ENCODE data around the gene GRID1. TPM values are rescaled to one million over a fixed set of nuclear protein-coding genes. Genes with fewer than 3 reads are reported as not detected.

Gene GRID1
- total RNA-seq, 1 donor from 2014 or later, result 0.75 TPM

GRCh38 chr10:85604884-85605283 lies 761.7 kb downstream of the GRID1 start:
- no peak for FAIRE-seq
- Mint-ChIP-seq H3K27ac (ENCODE audit: unreplicated experiment) (no peak overlapping the region), H3K27me3 (ENCODE audit: low read depth, unreplicated experiment) (no peaks in the 10 kb centered on the region), H3K4me1 (ENCODE audit: low read depth, unreplicated experiment) (peaks cover 2% of the 10 kb centered on the region), H3K36me3 (ENCODE audit: low read depth, unreplicated experiment) (no peaks in the 10 kb centered on the region), H3K9me3 (ENCODE audit: unreplicated experiment) (peaks cover 7% of the 10 kb centered on the region), H3K4me3 (ENCODE audit: unreplicated experiment) (no peak overlapping the region)
- H3K4me3 ChIP-seq (ENCODE audit: insufficient read depth, low read depth, low read length), result no peak overlapping the region
- H3K9ac ChIP-seq (ENCODE audit: low read length), result no peak overlapping the region
- H3K27ac ChIP-seq (ENCODE audit: low read depth, low read length), result no peak overlapping the region
- H2AFZ ChIP-seq (ENCODE audit: low read depth, low read length), result no peak overlapping the region
- no peaks in the 10 kb centered on the region for H3K36me3 ChIP-seq (ENCODE audit: insufficient read depth, low read length)
- TF ChIP-seq EZH2 (IDR thresholded peaks at IDR 0.05; ENCODE audit: insufficient read depth, low read length) (no peak), CTCF (IDR thresholded peaks at IDR 0.05; ENCODE audit: insufficient read depth, low read depth, low read length) (no peak)
- H3K4me1 ChIP-seq (ENCODE audit: insufficient read depth, low read length), result no peaks in the 10 kb centered on the region
- peaks cover 4% of the 10 kb centered on the region for H3K9me3 ChIP-seq (ENCODE audit: insufficient read depth, low read depth, low read length)
- no peaks in the 10 kb centered on the region for H4K20me1 ChIP-seq (ENCODE audit: insufficient read depth, low read length)
- no peak for DNase-seq (ENCODE audit: low read depth)
- H3K4me2 ChIP-seq (ENCODE audit: low read length), result no peak overlapping the region
- H3K27me3 ChIP-seq (ENCODE audit: insufficient read depth, low read length), result no peaks in the 10 kb centered on the region
- no peaks in the 10 kb centered on the region for H3K79me2 ChIP-seq (ENCODE audit: insufficient read depth, low read length)

GRCh38 chr10:85604136-85604725 lies 762.4 kb downstream of the GRID1 start:
- Histone ChIP-seq H3K27me3 (ENCODE audit: insufficient read depth, low read length) (no peaks in the 10 kb centered on the region), H4K20me1 (ENCODE audit: insufficient read depth, low read length) (no peaks in the 10 kb centered on the region), H3K4me3 (ENCODE audit: insufficient read depth, low read depth, low read length) (no peak overlapping the region), H3K36me3 (ENCODE audit: insufficient read depth, low read length) (no peaks in the 10 kb centered on the region), H3K79me2 (ENCODE audit: insufficient read depth, low read length) (no peaks in the 10 kb centered on the region), H3K4me2 (ENCODE audit: low read length) (no peak overlapping the region), H3K4me1 (ENCODE audit: insufficient read depth, low read length) (no peaks in the 10 kb centered on the region), H2AFZ (ENCODE audit: low read depth, low read length) (no peak overlapping the region), H3K9ac (ENCODE audit: low read length) (no peak overlapping the region), H3K27ac (ENCODE audit: low read depth, low read length) (no peak overlapping the region), H3K9me3 (ENCODE audit: insufficient read depth, low read depth, low read length) (peaks cover 4% of the 10 kb centered on the region)
- TF ChIP-seq EZH2 (IDR thresholded peaks at IDR 0.05; ENCODE audit: insufficient read depth, low read length), result no peak
- no peak for TF ChIP-seq CTCF (IDR thresholded peaks at IDR 0.05; ENCODE audit: insufficient read depth, low read depth, low read length)
- H3K4me3 Mint-ChIP-seq (ENCODE audit: unreplicated experiment), result no peak overlapping the region
- peaks cover 7% of the 10 kb centered on the region for H3K9me3 Mint-ChIP-seq (ENCODE audit: unreplicated experiment)
- no peaks in the 10 kb centered on the region for H3K4me1 Mint-ChIP-seq (ENCODE audit: low read depth, unreplicated experiment)
- FAIRE-seq, result no peak
- H3K36me3 Mint-ChIP-seq (ENCODE audit: low read depth, unreplicated experiment), result no peaks in the 10 kb centered on the region
- H3K27ac Mint-ChIP-seq (ENCODE audit: unreplicated experiment), result no peak overlapping the region
- H3K27me3 Mint-ChIP-seq (ENCODE audit: low read depth, unreplicated experiment), result no peaks in the 10 kb centered on the region
- DNase-seq (ENCODE audit: low read depth), result no peak

GRCh38 chr10:85603151-85603940 lies 763.2 kb downstream of the GRID1 start:
- FAIRE-seq (no peak), DNase-seq (ENCODE audit: low read depth) (no peak)
- no peak overlapping the region for H3K27ac Mint-ChIP-seq (ENCODE audit: unreplicated experiment)
- no peak overlapping the region for H3K27ac ChIP-seq (ENCODE audit: low read depth, low read length)
- H3K9me3 Mint-ChIP-seq (ENCODE audit: unreplicated experiment), result peaks cover 5% of the 10 kb centered on the region
- H3K9ac ChIP-seq (ENCODE audit: low read length), result no peak overlapping the region
- H3K4me1 ChIP-seq (ENCODE audit: insufficient read depth, low read length), result no peaks in the 10 kb centered on the region
- H3K4me3 Mint-ChIP-seq (ENCODE audit: unreplicated experiment), result no peak overlapping the region
- H3K4me3 ChIP-seq (ENCODE audit: insufficient read depth, low read depth, low read length), result no peak overlapping the region
- no peaks in the 10 kb centered on the region for H3K36me3 ChIP-seq (ENCODE audit: insufficient read depth, low read length)
- no peaks in the 10 kb centered on the region for H3K36me3 Mint-ChIP-seq (ENCODE audit: low read depth, unreplicated experiment)
- TF ChIP-seq CTCF (IDR thresholded peaks at IDR 0.05; ENCODE audit: insufficient read depth, low read depth, low read length), result no peak
- no peak for TF ChIP-seq EZH2 (IDR thresholded peaks at IDR 0.05; ENCODE audit: insufficient read depth, low read length)
- no peaks in the 10 kb centered on the region for H4K20me1 ChIP-seq (ENCODE audit: insufficient read depth, low read length)
- no peaks in the 10 kb centered on the region for H3K9me3 ChIP-seq (ENCODE audit: insufficient read depth, low read depth, low read length)
- no peaks in the 10 kb centered on the region for H3K79me2 ChIP-seq (ENCODE audit: insufficient read depth, low read length)
- H3K27me3 Mint-ChIP-seq (ENCODE audit: low read depth, unreplicated experiment), result no peaks in the 10 kb centered on the region
- no peak overlapping the region for H2AFZ ChIP-seq (ENCODE audit: low read depth, low read length)
- no peaks in the 10 kb centered on the region for H3K4me1 Mint-ChIP-seq (ENCODE audit: low read depth, unreplicated experiment)
- no peaks in the 10 kb centered on the region for H3K27me3 ChIP-seq (ENCODE audit: insufficient read depth, low read length)
- H3K4me2 ChIP-seq (ENCODE audit: low read length), result no peak overlapping the region
